Stimulated activated CD8-positive, alpha-beta memory T cell treated with anti-CD3 and anti-CD28 coated beads, Interleukin-4, amount 100 ng/mL, for 1 hour (primary cell): ENCODE data around the gene GRM7.

ENCODE experiments used
- DNase-seq, 2 donors: peaks; one replicate each; pipeline ENCODE4 v3.0.0-alpha.2; 2020; ENCODE audit warnings: low read depth in 2 of 2, low spot score in 1 of 2

GRM7 gene

GRCh38 chr3:7292362-7292761 lies 431.4 kb downstream of the GRM7 start:
- no peak for DNase-seq

GRCh38 chr3:7293286-7293685 lies 432.4 kb downstream of the GRM7 start:
- no peak for DNase-seq

- no peak for DNase-seq
Observed at GRCh38 chr3:7305561-7305960, 444.6 kb downstream of the GRM7 start.

GRCh38 chr3:7306901-7307300 lies 446.0 kb downstream of the GRM7 start:
- DNase-seq, result no peak

- no peak for DNase-seq
Observed at GRCh38 chr3:7307410-7307809, 446.5 kb downstream of the GRM7 start.

GRCh38 chr3:7309641-7310102 lies 448.8 kb downstream of the GRM7 start:
- no peak for DNase-seq

GRCh38 chr3:7315037-7315436 lies 454.1 kb downstream of the GRM7 start:
- no peak for DNase-seq

- DNase-seq, result no peak
Observed at GRCh38 chr3:7322957-7323669, 462.2 kb downstream of the GRM7 start.

GRCh38 chr3:7328339-7328738 lies 467.4 kb downstream of the GRM7 start:
- no peak for DNase-seq

GRCh38 chr3:7332696-7333095 lies 471.8 kb downstream of the GRM7 start:
- no peak for DNase-seq

GRCh38 chr3:7333125-7333524 lies 472.2 kb downstream of the GRM7 start:
- no peak for DNase-seq

- DNase-seq, result no peak
Observed at GRCh38 chr3:7340795-7341194, 479.9 kb downstream of the GRM7 start.

GRCh38 chr3:7346364-7346763 lies 485.4 kb downstream of the GRM7 start:
- no peak for DNase-seq

- DNase-seq, result no peak
Observed at GRCh38 chr3:7357101-7357500, 496.2 kb downstream of the GRM7 start.

- no peak for DNase-seq
Observed at GRCh38 chr3:7367968-7368367, 507.1 kb downstream of the GRM7 start.

GRCh38 chr3:7368597-7368996 lies 507.7 kb downstream of the GRM7 start:
- DNase-seq, result no peak

- no peak for DNase-seq
Observed at GRCh38 chr3:7371693-7372572, 511.0 kb downstream of the GRM7 start.

- no peak for DNase-seq
Observed at GRCh38 chr3:7377103-7377502, 516.2 kb downstream of the GRM7 start.

GRCh38 chr3:7381741-7382140 lies 520.8 kb downstream of the GRM7 start:
- no peak for DNase-seq

GRCh38 chr3:7382293-7383010 lies 521.5 kb downstream of the GRM7 start:
- DNase-seq, result no peak

GRCh38 chr3:7385635-7386034 lies 524.7 kb downstream of the GRM7 start:
- DNase-seq, result no peak

GRCh38 chr3:7388026-7388425 lies 527.1 kb downstream of the GRM7 start:
- no peak for DNase-seq
